HEK293 (cell line): ENCODE data around the gene WNT2.

Experiments
- BCL6B ChIP-seq: fragments of 450-650 bp; formaldehyde crosslinking; IDR thresholded peaks from 2 replicates; pipeline ENCODE4 v1.5.1; 2017; ENCODE audit warnings: missing biosample characterization, missing genetic modification characterization
- FEZF1 ChIP-seq: fragments of 450-650 bp; formaldehyde crosslinking; IDR thresholded peaks from 2 replicates; pipeline ENCODE4 v1.5.1; 2016; ENCODE audit warnings: missing biosample characterization, missing genetic modification characterization
- GFI1B ChIP-seq: fragments of 450-650 bp; formaldehyde crosslinking; IDR thresholded peaks from 2 replicates; pipeline ENCODE4 v1.5.1; 2016; ENCODE audit warnings: missing biosample characterization, missing genetic modification characterization
- GLI2 ChIP-seq: fragments of 450-650 bp; formaldehyde crosslinking; IDR thresholded peaks from 2 replicates; pipeline ENCODE4; 2017; ENCODE audit warnings: missing biosample characterization, missing genetic modification characterization, low read depth, borderline replicate concordance
- HOXA7 ChIP-seq: sonication (generic); formaldehyde crosslinking; IDR thresholded peaks from 2 replicates; pipeline ENCODE4 v1.8.1; 2022; ENCODE audit warnings: missing genetic modification reagents, borderline replicate concordance
- IKZF3 ChIP-seq: fragments of 450-650 bp; IDR thresholded peaks from 2 replicates; pipeline ENCODE4 v1.5.0; 2018; ENCODE audit warnings: missing biosample characterization, mild to moderate bottlenecking, missing genetic modification characterization, moderate library complexity
- KLF10 ChIP-seq: fragments of 450-650 bp; IDR thresholded peaks from 2 replicates; pipeline ENCODE4 v1.5.1; 2018; ENCODE audit warnings: missing biosample characterization, mild to moderate bottlenecking, missing genetic modification characterization
- KLF16 ChIP-seq: fragments of 450-650 bp; formaldehyde crosslinking; IDR thresholded peaks from 2 replicates; pipeline ENCODE4 v1.5.1; 2017; ENCODE audit warnings: missing biosample characterization, missing genetic modification characterization
- KLF17 ChIP-seq: fragments of 450-650 bp; formaldehyde crosslinking; IDR thresholded peaks from 2 replicates; pipeline ENCODE4 v1.5.1; 2016; ENCODE audit warnings: missing biosample characterization, missing genetic modification characterization
- PRDM10 ChIP-seq: fragments of 450-650 bp; formaldehyde crosslinking; IDR thresholded peaks from 2 replicates; pipeline ENCODE4 v1.5.1; 2016; ENCODE audit warnings: missing biosample characterization, missing genetic modification characterization
- REST ChIP-seq: fragments of 450-650 bp; formaldehyde crosslinking; IDR thresholded peaks from 2 replicates; pipeline ENCODE4 v1.5.1; 2016; ENCODE audit warnings: missing biosample characterization, missing genetic modification characterization
- SALL2 ChIP-seq: fragments of 450-650 bp; formaldehyde crosslinking; IDR thresholded peaks from 2 replicates; pipeline ENCODE4 v1.5.0; 2017; ENCODE audit warnings: missing biosample characterization, mild to moderate bottlenecking, missing genetic modification characterization, borderline replicate concordance
- SCRT2 ChIP-seq: fragments of 450-650 bp; formaldehyde crosslinking; IDR thresholded peaks from 2 replicates; pipeline ENCODE4 v1.5.1; 2016; ENCODE audit warnings: missing biosample characterization, missing genetic modification characterization
- SP7 ChIP-seq: fragments of 450-650 bp; formaldehyde crosslinking; IDR thresholded peaks from 2 replicates; pipeline ENCODE4 v1.5.1; 2016; ENCODE audit warnings: missing biosample characterization, missing genetic modification characterization
- ZFP69B ChIP-seq: fragments of 450-650 bp; formaldehyde crosslinking; IDR thresholded peaks from 2 replicates; pipeline ENCODE4 v1.5.1; 2016; ENCODE audit warnings: missing biosample characterization, missing genetic modification characterization
- ZNF112 ChIP-seq: fragments of 450-650 bp; formaldehyde crosslinking; IDR thresholded peaks from 2 replicates; pipeline ENCODE4 v1.5.0; 2017; ENCODE audit warnings: missing biosample characterization, missing genetic modification characterization
- ZNF121 ChIP-seq: fragments of 450-650 bp; formaldehyde crosslinking; IDR thresholded peaks from 2 replicates; pipeline ENCODE4 v1.5.1; 2016; ENCODE audit warnings: missing biosample characterization, missing genetic modification characterization
- ZNF138 ChIP-seq: fragments of 450-650 bp; formaldehyde crosslinking; IDR thresholded peaks from 2 replicates; pipeline ENCODE4 v1.5.1; 2016; ENCODE audit warnings: missing biosample characterization, missing genetic modification characterization, borderline replicate concordance
- ZNF248 ChIP-seq: fragments of 450-650 bp; formaldehyde crosslinking; IDR thresholded peaks from 2 replicates; pipeline ENCODE4 v1.5.1; 2017; ENCODE audit warnings: missing biosample characterization, missing genetic modification characterization
- ZNF311 ChIP-seq: fragments of 450-650 bp; formaldehyde crosslinking; IDR thresholded peaks from 2 replicates; pipeline ENCODE4 v1.5.1; 2017; ENCODE audit warnings: missing biosample characterization, missing genetic modification characterization, borderline replicate concordance
- ZNF366 ChIP-seq: fragments of 450-650 bp; formaldehyde crosslinking; conservative IDR thresholded peaks from 2 replicates; pipeline ENCODE4 v1.5.1; 2016; ENCODE audit warnings: missing biosample characterization, missing genetic modification characterization
- ZNF521 ChIP-seq: fragments of 450-650 bp; formaldehyde crosslinking; IDR thresholded peaks from 2 replicates; pipeline ENCODE4 v1.5.1; 2017; ENCODE audit warnings: missing biosample characterization, mild to moderate bottlenecking, missing genetic modification characterization
- ZNF561 ChIP-seq: fragments of 450-650 bp; IDR thresholded peaks from 2 replicates; pipeline ENCODE4 v1.5.1; 2018; ENCODE audit warnings: missing biosample characterization, missing genetic modification characterization, borderline replicate concordance
- ZNF580 ChIP-seq: fragments of 450-650 bp; formaldehyde crosslinking; IDR thresholded peaks from 2 replicates; pipeline ENCODE4 v1.5.1; 2016; ENCODE audit warnings: missing biosample characterization, missing genetic modification characterization
- ZNF596 ChIP-seq: fragments of 450-650 bp; IDR thresholded peaks from 2 replicates; pipeline ENCODE4 v1.5.0; 2018; ENCODE audit warnings: missing biosample characterization, mild to moderate bottlenecking, missing genetic modification characterization, moderate library complexity
- ZNF610 ChIP-seq: fragments of 450-650 bp; formaldehyde crosslinking; IDR thresholded peaks from 2 replicates; pipeline ENCODE4 v1.5.1; 2016; ENCODE audit warnings: missing biosample characterization, missing genetic modification characterization, borderline replicate concordance
- ZNF645 ChIP-seq: fragments of 450-650 bp; formaldehyde crosslinking; IDR thresholded peaks from 2 replicates; pipeline ENCODE4; 2016; ENCODE audit warnings: missing biosample characterization, missing genetic modification characterization
- ZNF658 ChIP-seq: fragments of 450-650 bp; formaldehyde crosslinking; IDR thresholded peaks from 2 replicates; pipeline ENCODE4; 2016; ENCODE audit warnings: missing biosample characterization, missing genetic modification characterization
- ZNF777 ChIP-seq: fragments of 450-650 bp; formaldehyde crosslinking; IDR thresholded peaks from 2 replicates; pipeline ENCODE4 v1.5.1; 2017; ENCODE audit warnings: missing biosample characterization, missing genetic modification characterization, borderline replicate concordance
- ZNF785 ChIP-seq: fragments of 450-650 bp; formaldehyde crosslinking; IDR thresholded peaks from 2 replicates; pipeline ENCODE4 v1.5.1; 2016; ENCODE audit warnings: missing biosample characterization, missing genetic modification characterization
- ZNF843 ChIP-seq: fragments of 450-650 bp; formaldehyde crosslinking; IDR thresholded peaks from 2 replicates; pipeline ENCODE4 v1.5.1; 2016; ENCODE audit warnings: missing biosample characterization, missing genetic modification characterization

The WNT2 gene

GRCh38 chr7:117270371-117270770, 52.5 kb downstream of the WNT2 start (continued):
- TF ChIP-seq ZNF121 (tag by site-specific recombination) (no peak), ZNF777 (tag by site-specific recombination) (no peak), ZNF248 (tag by site-specific recombination) (no peak), KLF10 (no peak), PRDM10 (0 out of 2 replicates have a peak, but pooled peaks have one; percentile 23), SP7 (tag by site-specific recombination) (no peak), ZNF311 (tag by site-specific recombination) (no peak), ZNF580 (tag by site-specific recombination) (no peak), ZNF112 (tag by site-specific recombination) (no peak), BCL6B (tag by site-specific recombination) (no peak), REST (tag by site-specific recombination) (no peak), SALL2 (tag by site-specific recombination) (no peak), HOXA7 (CRISPR knock-in tag) (no peak), KLF16 (tag by site-specific recombination) (no peak), ZNF843 (tag by site-specific recombination) (no peak), KLF17 (no peak), GLI2 (no peak), ZNF561 (tag by site-specific recombination) (no peak), ZNF366 (tag by site-specific recombination) (no peak), SCRT2 (tag by site-specific recombination) (peak; percentile 39; the same call in 1 of the 2 replicates), ZNF645 (no peak), ZNF658 (tag by site-specific recombination) (no peak), IKZF3 (0 out of 2 replicates have a peak, but pooled peaks have one; percentile 9), ZNF138 (tag by site-specific recombination) (no peak), FEZF1 (tag by site-specific recombination) (peak; percentile 36; the same call in 1 of the 2 replicates), ZNF610 (tag by site-specific recombination) (no peak), ZFP69B (tag by site-specific recombination) (no peak), GFI1B (tag by site-specific recombination) (no peak), ZNF521 (no peak), ZNF785 (tag by site-specific recombination) (no peak), ZNF596 (no peak)
